Liver (tissue), 3 donors: Measurements from ENCODE around the gene CHRM2.
"Not testable (repeated sequence)": the region's sequence is repeated elsewhere in the genome, so short reads cannot be mapped to it uniquely, and the experiment has no call there.

Experiments used
- HNF4G ChIP-seq: IDR thresholded peaks from 2 replicates; pipeline ENCODE4 v1.6.1; 2016; ENCODE audit warnings: antibody characterized with exemption
- RXRA ChIP-seq, 2 donors: IDR thresholded peaks; 2 replicates each; pipeline ENCODE4 v1.6.1; 2017 to 2018; ENCODE audit warnings: antibody characterized with exemption in 2 of 2, mild to moderate bottlenecking in 1 of 2
- TAF1 ChIP-seq: conservative IDR thresholded peaks from 2 replicates; pipeline ENCODE4 v1.6.1; 2016; ENCODE audit warnings: antibody characterized with exemption, mild to moderate bottlenecking
- TF ChIP-seq, protein P1 (sequence below): fragments of 150-350 bp; IDR thresholded peaks from 2 replicates; pipeline ENCODE4 v1.5.1; 2017; ENCODE audit warnings: improper control_type of control experiment, low read depth, low read length; ENCODE audit not compliant: missing input control
- TF ChIP-seq, protein P2 (sequence below): IDR thresholded peaks from 2 replicates; pipeline ENCODE4 v1.6.1; 2016; ENCODE audit warnings: antibody characterized with exemption
- donor health status: healthy.
- donor health status: healthy.

DNA sequence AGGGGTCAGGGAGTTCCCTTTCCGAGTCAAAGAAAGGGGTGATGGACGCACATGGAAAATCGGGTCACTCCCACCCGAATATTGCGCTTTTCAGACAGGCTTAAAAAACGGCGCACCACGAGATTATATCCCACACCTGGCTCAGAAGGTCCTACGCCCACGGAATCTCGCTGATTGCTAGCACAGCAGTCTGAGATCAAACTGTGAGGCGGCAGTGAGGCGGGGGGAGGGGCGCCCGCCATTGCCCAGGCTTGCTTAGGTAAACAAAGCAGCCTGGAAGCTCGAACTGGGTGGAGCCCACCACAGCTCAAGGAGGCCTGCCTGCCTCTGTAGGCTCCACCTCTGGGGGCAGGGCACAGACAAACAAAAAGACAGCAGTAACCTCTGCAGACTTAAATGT, 37.1 kb upstream of the CHRM2 start:
- TF ChIP-seq, protein P1, sequence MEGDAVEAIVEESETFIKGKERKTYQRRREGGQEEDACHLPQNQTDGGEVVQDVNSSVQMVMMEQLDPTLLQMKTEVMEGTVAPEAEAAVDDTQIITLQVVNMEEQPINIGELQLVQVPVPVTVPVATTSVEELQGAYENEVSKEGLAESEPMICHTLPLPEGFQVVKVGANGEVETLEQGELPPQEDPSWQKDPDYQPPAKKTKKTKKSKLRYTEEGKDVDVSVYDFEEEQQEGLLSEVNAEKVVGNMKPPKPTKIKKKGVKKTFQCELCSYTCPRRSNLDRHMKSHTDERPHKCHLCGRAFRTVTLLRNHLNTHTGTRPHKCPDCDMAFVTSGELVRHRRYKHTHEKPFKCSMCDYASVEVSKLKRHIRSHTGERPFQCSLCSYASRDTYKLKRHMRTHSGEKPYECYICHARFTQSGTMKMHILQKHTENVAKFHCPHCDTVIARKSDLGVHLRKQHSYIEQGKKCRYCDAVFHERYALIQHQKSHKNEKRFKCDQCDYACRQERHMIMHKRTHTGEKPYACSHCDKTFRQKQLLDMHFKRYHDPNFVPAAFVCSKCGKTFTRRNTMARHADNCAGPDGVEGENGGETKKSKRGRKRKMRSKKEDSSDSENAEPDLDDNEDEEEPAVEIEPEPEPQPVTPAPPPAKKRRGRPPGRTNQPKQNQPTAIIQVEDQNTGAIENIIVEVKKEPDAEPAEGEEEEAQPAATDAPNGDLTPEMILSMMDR: not testable (repeated sequence)
- not testable (repeated sequence) for TF ChIP-seq HNF4G; RXRA (IDR thresholded peaks at IDR 0.05); TAF1
- TF ChIP-seq, protein P2, sequence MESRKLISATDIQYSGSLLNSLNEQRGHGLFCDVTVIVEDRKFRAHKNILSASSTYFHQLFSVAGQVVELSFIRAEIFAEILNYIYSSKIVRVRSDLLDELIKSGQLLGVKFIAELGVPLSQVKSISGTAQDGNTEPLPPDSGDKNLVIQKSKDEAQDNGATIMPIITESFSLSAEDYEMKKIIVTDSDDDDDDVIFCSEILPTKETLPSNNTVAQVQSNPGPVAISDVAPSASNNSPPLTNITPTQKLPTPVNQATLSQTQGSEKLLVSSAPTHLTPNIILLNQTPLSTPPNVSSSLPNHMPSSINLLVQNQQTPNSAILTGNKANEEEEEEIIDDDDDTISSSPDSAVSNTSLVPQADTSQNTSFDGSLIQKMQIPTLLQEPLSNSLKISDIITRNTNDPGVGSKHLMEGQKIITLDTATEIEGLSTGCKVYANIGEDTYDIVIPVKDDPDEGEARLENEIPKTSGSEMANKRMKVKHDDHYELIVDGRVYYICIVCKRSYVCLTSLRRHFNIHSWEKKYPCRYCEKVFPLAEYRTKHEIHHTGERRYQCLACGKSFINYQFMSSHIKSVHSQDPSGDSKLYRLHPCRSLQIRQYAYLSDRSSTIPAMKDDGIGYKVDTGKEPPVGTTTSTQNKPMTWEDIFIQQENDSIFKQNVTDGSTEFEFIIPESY: not testable (repeated sequence)
